GM19240 (cell line): ENCODE data around the gene PEX10.
"Not testable (repeated sequence)": the region's sequence is repeated elsewhere in the genome, so short reads cannot be mapped to it uniquely, and the experiment has no call there.

Source experiments
- DNase-seq: peaks from one replicate; pipeline ENCODE4 v3.0.0; 2011; ENCODE audit warnings: low spot score; ENCODE audit not compliant: insufficient read length

PEX10 gene

GRCh38 chr1:2412395-2412772, at the start of gene PEX10:
Gene PEX10, minus strand, starts transcription at chr1:2412564. Its CDS starts 62 bp downstream, at chr1:2412502.
- peak; percentile 95 for DNase-seq

- DNase-seq: no peak
Observed at GRCh38 chr1:2460996-2461751, 48.8 kb upstream of the PEX10 start.

- DNase-seq: no peak
Observed at GRCh38 chr1:2460203-2460602, 47.8 kb upstream of the PEX10 start.

GRCh38 chr1:2459757-2460156, 47.4 kb upstream of the PEX10 start:
- no peak for DNase-seq

DNA sequence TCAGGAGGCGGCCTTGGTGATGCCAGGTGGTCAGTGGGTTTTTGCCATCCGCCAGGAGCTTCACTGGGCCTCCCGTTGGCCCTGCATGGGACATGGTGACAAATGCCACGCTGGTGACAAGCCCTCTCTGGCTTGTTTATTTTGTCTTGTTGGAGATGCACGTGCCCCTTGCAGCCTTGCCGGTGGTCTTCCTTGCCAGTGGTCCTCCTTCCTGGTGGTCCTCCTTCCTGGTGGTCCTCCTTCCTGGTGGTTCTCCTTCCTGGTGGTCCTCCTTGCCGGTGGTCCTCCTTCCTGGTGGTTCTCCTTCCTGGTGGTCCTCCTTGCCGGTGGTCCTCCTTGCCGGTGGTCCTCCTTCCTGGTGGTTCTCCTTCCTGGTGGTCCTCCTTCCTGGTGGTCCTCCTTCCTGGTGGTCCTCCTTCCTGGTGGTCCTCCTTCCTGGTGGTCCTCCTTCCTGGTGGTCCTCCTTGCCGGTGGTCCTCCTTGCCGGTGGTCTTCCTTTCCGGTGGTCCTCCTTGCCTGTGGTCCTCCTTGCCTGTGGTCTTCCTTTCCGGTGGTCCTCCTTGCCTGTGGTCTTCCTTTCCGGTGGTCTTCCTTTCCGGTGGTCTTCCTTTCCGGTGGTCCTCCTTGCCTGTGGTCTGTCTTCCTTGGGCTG, 46.9 kb upstream of the PEX10 start:
- DNase-seq: not testable (repeated sequence)

- no peak for DNase-seq
Observed at GRCh38 chr1:2458687-2459086, 46.3 kb upstream of the PEX10 start.

DNA sequence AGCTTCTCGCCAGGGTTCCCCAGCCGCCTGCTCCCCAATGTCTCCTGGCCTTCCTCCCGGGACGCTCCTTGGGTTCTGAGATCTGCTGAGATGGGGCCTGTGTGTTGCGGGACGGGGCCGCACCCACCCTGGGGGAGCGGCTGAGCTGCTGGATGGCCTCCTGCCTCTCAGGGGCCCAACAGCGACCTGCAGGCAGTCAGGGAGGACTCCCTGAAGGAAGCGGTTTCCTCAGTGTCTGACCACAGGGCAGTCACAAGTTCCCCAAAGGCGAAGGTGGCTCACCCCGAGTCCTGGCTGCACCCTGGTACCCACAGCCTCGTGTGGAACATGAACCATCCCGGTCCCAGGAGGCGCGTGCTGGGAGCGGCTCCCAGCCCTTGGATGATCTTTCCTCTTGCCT, 45.1 kb upstream of the PEX10 start:
- DNase-seq: no peak

DNA sequence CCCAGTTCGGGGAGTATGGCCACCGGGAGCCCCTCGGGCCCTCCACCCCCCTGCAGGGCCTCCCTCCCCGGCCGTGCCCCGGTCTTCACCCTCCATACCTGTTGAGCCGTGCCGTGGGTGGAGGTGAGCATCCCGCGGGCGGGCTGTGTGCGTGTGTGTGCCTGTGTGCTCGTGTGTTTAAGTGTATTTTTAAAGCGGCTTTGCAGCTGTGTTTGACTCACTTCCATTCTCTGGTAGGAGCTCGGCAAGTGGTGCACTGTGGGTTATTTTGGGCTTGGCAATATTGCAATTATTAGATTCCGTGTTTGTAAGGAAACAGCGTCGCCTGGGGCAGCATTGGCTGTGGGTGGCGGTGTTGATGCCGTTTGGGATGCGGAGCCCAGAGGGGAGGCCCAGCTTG, 43.4 kb upstream of the PEX10 start:
- no peak for DNase-seq

- no peak for DNase-seq
Observed at GRCh38 chr1:2454227-2454626, 41.9 kb upstream of the PEX10 start.

DNA sequence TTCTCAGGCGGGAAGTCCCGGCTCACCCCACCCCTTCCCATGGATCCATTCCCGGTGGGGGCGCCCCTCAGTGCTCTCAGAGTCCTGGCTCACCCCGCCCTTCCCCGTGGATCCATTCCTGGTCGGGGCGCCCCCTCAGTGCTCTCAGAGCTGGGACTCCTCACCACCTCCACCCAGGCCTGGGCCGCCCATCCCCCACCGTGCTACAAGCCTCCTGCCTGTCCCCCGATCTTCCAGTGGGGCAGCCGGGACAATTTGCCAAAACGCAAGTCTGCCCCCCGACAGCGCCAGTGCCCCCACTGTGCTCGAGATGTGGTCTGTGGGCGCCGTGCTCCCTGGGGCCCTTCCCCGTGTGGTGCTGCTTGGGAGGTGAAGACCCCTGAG, 40.6 kb upstream of the PEX10 start:
- DNase-seq: no peak

DNA sequence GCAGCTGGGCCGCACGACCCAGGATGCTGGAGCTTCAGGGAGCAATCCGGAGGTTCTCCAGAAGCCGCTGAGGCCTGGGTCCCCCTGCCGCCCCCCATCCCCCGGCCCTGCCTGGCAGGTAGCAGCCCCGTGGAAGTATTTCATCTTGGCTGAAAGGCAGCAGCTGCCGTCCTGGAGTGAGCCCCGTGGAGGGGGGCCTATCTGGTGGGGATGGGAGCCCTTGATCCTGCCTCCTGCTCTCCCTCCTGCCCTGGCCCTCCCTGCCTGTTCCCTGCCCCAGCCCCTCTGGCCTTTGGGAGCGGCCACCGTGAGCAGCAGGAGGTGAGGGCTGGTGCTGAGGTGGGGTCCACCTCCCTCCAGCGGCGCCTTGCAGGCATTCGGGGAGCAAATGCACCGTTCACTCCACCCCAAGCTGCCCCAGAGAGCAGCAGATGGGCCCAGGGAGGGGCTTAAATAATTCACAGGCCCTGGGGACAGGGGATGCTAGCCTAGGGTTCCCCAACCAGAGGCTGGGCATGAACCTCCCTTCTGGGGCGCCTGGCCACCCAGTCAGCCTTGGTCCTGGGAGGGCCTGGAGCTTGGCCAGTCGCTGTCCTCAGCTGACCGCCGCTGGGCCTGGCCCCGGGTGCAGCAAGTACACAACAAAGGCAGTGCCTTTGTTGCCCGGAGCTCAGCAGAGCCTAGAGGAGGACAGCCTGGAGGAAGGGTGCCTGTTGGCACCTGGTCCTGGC, 40.0 kb upstream of the PEX10 start:
- DNase-seq: no peak

DNA sequence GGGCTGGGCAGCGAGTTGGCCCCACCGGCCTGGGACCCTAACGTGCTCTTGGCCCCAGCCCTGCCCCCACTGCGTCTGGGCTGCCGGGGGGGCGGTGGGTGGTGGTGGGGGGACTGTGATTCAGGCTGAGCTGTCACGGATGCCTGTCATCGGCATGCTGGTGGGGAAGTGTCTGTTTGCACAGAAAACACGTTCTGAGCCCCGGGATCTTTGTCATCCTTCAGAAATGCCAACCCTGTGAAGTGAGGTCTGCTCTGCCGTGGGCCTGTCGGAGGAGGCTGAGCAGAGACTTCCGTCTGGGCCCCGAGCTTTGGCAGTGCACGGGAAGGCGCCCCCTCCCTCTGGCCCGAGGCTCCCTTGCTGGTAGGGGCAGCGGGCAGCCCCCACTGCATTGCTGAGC, 39.4 kb upstream of the PEX10 start:
- no peak for DNase-seq

DNA sequence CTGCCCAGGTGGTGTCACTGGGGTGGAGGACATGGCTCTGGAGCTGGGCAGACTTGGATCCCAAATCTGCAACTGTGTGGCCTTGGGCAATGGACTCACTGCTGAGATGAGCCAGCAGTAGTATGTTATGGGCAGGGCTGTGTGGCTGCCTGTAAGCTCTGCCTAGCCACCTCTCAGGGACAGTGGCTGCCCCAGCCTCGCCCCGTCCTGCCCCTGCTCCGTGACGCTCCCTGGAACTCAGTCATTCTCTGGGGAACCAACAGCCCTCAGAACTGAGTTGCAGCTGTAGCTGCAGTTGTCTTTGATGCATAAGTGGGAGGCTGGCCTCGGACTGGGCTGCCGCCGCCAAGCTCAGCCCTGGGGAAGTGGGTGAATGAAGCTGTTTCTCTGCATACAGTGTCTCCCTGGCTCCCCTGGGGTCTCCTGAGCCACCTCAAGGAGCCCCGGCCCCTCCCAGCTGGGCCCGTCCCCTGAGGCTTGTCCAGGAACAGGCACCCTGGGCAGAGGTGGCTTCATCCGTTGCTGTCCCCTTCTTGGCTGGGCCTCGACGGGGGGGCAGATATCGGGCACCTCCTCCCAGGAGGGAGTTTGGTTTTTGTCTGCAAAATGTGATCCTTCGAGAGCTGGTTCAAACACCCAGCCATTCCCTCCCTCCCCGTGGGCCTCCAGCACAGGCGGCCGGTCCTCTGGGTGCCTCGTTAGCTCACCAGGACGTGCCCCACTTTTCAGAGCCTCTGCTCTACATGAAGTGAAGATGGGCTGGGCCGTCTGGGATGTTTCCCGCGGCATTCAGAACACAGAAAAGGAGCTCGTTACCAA, 37.5 kb upstream of the PEX10 start:
- no peak for DNase-seq

DNA sequence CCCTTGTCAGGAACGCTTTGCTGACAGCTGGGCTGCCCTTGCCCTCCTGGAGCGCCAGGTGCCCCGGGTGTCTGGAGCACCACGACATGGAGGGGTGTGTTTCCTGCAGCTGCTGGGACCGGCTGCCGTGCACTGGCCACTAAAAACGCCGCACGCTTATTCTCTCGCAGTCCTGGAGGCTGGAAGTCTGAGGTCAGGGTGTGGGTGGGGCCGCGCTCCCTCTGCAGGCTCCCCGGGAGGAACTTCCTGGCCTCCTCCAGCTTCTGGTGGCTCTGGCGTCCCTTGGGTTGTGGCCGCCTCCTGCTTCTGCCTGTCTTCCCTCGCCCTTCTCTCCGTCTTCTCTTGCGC, 35.7 kb upstream of the PEX10 start:
- no peak for DNase-seq

- no peak for DNase-seq
Observed at GRCh38 chr1:2447276-2448097, 35.1 kb upstream of the PEX10 start.

DNA sequence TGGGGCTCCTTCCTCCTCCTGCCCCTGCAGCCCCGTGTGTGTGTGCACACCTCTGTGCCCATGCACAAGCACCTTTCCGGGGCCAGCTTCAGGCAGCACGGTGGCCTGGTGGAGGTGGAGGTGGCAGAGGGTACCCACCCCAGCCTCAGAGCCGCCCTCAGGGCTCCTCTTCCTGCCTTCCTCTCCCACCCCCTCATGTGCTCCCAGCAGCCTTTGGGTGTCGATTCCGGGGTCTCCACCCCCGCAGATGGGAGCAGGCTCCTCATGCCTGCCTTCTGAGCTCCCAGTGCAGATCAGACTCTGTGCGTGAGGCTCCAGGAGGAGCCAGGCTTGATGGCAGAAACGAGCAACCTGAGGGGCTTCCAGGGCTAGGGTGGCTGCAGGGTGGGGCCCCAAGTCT, 34.5 kb upstream of the PEX10 start:
- DNase-seq: no peak

DNA sequence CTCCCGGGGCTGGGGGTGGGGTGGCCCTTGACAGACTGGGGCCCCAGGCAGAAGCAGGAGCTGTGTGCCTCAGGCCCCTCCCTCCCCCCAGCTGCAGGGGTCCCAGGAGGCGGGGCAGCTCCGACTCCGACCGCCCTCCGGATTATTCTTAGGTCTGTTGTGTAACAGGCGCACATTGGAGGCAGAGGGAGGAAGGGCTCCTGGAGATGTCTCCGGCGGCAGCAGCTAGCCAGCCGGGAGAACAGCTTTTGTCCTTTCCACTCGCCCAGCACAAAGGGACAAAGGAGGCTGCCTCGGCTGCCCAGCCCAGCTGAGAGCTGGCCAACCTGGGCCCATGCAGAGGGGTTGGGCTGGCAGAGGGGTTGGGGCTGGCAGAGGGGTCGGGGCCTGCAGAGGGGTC, 34.0 kb upstream of the PEX10 start:
- DNase-seq: no peak

GRCh38 chr1:2445823-2446215, 33.5 kb upstream of the PEX10 start:
- no peak for DNase-seq

DNA sequence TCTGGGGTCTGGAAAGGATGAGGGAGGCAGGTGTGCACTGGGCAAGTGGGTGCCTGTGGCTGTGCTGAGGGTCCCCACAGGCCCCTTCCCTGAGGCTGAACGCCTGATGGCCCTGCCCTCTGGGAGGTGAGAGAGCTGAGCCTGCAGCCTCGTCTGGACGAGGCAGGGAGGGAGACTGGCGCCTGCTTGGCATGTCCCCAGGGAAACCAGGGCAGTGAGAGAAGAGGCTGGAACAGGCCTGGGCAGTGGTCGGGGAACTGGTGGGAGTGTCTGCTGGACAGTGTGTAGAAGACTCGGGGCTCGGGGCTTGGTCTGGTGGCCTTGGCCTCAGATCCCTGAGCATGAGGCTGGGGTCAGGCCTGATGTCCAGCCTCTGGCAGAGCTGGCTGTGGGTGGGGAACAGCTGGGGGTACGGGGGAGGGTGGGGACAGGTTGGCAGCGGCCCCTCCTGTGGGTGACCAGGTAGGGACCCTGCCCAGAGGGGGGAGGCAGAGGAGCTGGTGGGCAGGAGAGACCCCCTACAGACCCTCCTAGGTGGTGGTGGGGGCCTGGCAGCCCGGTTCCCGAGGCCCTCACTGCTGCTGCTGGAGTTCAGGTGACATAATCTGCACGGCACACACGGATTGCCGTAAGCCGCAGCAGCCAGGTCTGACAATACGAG, 32.9 kb upstream of the PEX10 start:
- DNase-seq: no peak

DNA sequence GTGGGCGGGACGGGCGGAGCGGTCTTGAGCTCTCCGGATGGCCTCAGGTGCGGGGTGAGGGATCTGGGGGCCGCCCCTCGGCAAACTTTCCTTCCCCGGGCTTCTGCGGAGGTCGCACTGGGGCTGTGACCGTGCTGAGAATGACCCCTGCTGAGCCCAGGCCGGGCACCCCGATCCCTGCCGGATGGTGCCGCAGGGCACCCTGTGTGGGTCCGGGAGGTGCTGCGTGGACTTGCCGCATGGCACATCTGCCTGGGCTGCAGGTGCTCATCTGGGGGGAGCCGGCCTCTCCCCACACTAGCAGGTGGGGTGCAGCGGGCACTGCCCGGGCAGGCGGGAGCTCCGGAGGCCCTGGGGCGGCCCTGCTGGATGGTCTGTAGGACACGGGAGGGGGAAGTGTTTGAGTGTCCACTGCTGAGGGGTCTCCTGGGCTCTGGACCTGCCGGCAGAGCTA, 31.8 kb upstream of the PEX10 start:
- no peak for DNase-seq
